Body of pancreas (tissue), 4 donors: Measurements from ENCODE around the gene PCDH17. TPM values are rescaled to one million over a fixed set of nuclear protein-coding genes. Genes with fewer than 3 reads are reported as not detected.

Experiments
- ATAC-seq: fragments of 150-250 bp; one replicate; pipeline ENCODE4 v1.9.1; 2016
- DNase-seq, 4 donors: peaks; one replicate each; pipeline ENCODE4 v3.0.0-alpha.2; 2019
- H3K27ac ChIP-seq, 4 donors: fragments of 200-600 bp; sonication (generic); 1 replicate in 3 of 4; 2 replicates in 1 of 4; pipeline versions ENCODE4 v1.5.1 to v1.6.1; 2016 to 2019; ENCODE audit warnings: mild to moderate bottlenecking in 1 of 4, mixed read lengths in 1 of 4, moderate library complexity in 1 of 4
- H3K27me3 ChIP-seq, 2 donors: fragments of 200-600 bp; sonication (generic); one replicate each; pipeline ENCODE4 v1.6.0; 2016; ENCODE audit warnings: mild to moderate bottlenecking in 1 of 2
- H3K36me3 ChIP-seq, 2 donors: fragments of 200-600 bp; sonication (generic); replicated peaks in 1 of 2; 2 replicates each; pipeline ENCODE4 v1.5.1; 2016; ENCODE audit warnings: low read depth in 2 of 2; ENCODE audit not compliant: insufficient read depth in 1 of 2
- H3K4me1 ChIP-seq: fragments of 200-600 bp; sonication (generic); one replicate; pipeline ENCODE4 v1.6.0; 2016
- H3K4me3 ChIP-seq, 2 donors: fragments of 200-600 bp; sonication (generic); 1 replicate in 1 of 2; 2 replicates in 1 of 2; pipeline ENCODE4 v1.5.1; 2016 to 2019
- H3K9me3 ChIP-seq, 3 donors: fragments of 200-600 bp; sonication (generic); 1 replicate in 2 of 3; 2 replicates in 1 of 3; pipeline ENCODE4 v1.5.1; 2016
- CTCF ChIP-seq, 7 experiments: fragments of 450-650 bp in 4 of 7; fragments of 200-600 bp in 3 of 7; sonication (generic) in 3 of 7; IDR thresholded peaks; one replicate each; pipeline ENCODE4 v1.5.1; 2016 to 2019; ENCODE audit warnings: antibody characterized with exemption in 7 of 7
- POLR2A ChIP-seq, 3 donors: fragments of 450-650 bp; IDR thresholded peaks; one replicate each; pipeline ENCODE4 v1.6.1; 2016; ENCODE audit warnings: antibody characterized with exemption in 3 of 3, mild to moderate bottlenecking in 2 of 3
- WGBS, 2 donors: methylation state at CpG; one replicate each; pipeline ENCODE4 v1.1.5; 2017; 5-methylcytosine and 5-hydroxymethylcytosine counted together
- intact Hi-C: fragments of 100-400 bp; cut with DNase I; formaldehyde crosslinking; loops from one replicate; pipeline ENCODE4 v1.15.1; 2023
- total RNA-seq, 2 donors: library from RNA; depleted of rRNA; stranded (reverse); fragments of >200 nt; gene quantifications; one replicate each; pipeline ENCODE4 v1.1.0, GENCODE V29; 2016

Gene PCDH17
- total RNA-seq, 2 donors from 2014 or later = 6.0 to 21.8 TPM

- no peak for TF ChIP-seq CTCF (IDR thresholded peaks at IDR 0.05)
- TF ChIP-seq POLR2A (IDR thresholded peaks at IDR 0.05) = no peak
- Histone ChIP-seq H3K27ac (no peak overlapping the region), H3K4me3 (no peak overlapping the region), H3K4me1 (no peaks in the 10 kb centered on the region), H3K27me3 (no peaks in the 10 kb centered on the region), H3K9me3 (no peaks in the 10 kb centered on the region), H3K36me3 (no peaks in the 10 kb centered on the region)
- ATAC-seq = no peak
- 54 to 62% methylated on average over 4 of the region's 4 CpGs for WGBS, 2 donors
- no peak for DNase-seq
- intact Hi-C loops = no loop called here
These were observed 50.7 kb downstream of the PCDH17 start for GRCh38 chr13:57682128-57682716.

GRCh38 chr13:57698851-57699250 lies 67.3 kb downstream of the PCDH17 start:
- H3K27ac ChIP-seq = no peak overlapping the region
- WGBS, 2 donors = 42 to 48% methylated on average over 4 of the region's 4 CpGs
- ATAC-seq = no peak

GRCh38 chr13:57704031-57704430 lies 72.5 kb downstream of the PCDH17 start:
- WGBS, 2 donors = 71 to 81% methylated on average over 2 of the region's 2 CpGs

More at GRCh38 chr13:57698851-57699250, 67.3 kb downstream of the PCDH17 start:
- Histone ChIP-seq H3K4me3 (no peak overlapping the region), H3K36me3 (no peaks in the 10 kb centered on the region), H3K4me1 (no peaks in the 10 kb centered on the region), H3K9me3 (no peaks in the 10 kb centered on the region), H3K27me3 (no peaks in the 10 kb centered on the region)
- no peak for DNase-seq
- intact Hi-C loops = no loop called here
- TF ChIP-seq POLR2A (IDR thresholded peaks at IDR 0.05) = no peak
- TF ChIP-seq CTCF (IDR thresholded peaks at IDR 0.05) = no peak

GRCh38 chr13:57716295-57716694 lies 84.8 kb downstream of the PCDH17 start:
- 44 to 53% methylated on average over 3 of the region's 3 CpGs for WGBS, 2 donors
- ATAC-seq (no peak), DNase-seq (peak in 1 of 4 donors; percentile 7)
- no peaks in the 10 kb centered on the region for H3K36me3 ChIP-seq
- no peak for TF ChIP-seq POLR2A (IDR thresholded peaks at IDR 0.05)
- peak in 2 of 7 experiments; percentile 18 to 24 for TF ChIP-seq CTCF (IDR thresholded peaks at IDR 0.05)
- H3K27me3 ChIP-seq = no peaks in the 10 kb centered on the region
- no peak overlapping the region for H3K4me3 ChIP-seq
- intact Hi-C loops = no loop called here
- H3K9me3 ChIP-seq = no peaks in the 10 kb centered on the region
- H3K4me1 ChIP-seq = no peaks in the 10 kb centered on the region
- no peak overlapping the region for H3K27ac ChIP-seq

More at GRCh38 chr13:57704031-57704430, 72.5 kb downstream of the PCDH17 start:
- intact Hi-C loops = no loop called here
- Histone ChIP-seq H3K4me1 (no peaks in the 10 kb centered on the region), H3K9me3 (no peaks in the 10 kb centered on the region), H3K4me3 (no peak overlapping the region), H3K27me3 (no peaks in the 10 kb centered on the region), H3K27ac (no peak overlapping the region), H3K36me3 (no peaks in the 10 kb centered on the region)
- no peak for ATAC-seq
- TF ChIP-seq CTCF (IDR thresholded peaks at IDR 0.05) (no peak), POLR2A (IDR thresholded peaks at IDR 0.05) (no peak)
- no peak for DNase-seq
